T-helper 1 cell treated with Interleukin-12 subunit alpha and Interleukin-12 subunit beta and Interleukin-4 antibody, amounts not matched to agents 30 ng/mL and 1 ng/mL, for 36 hours (primary cell): ENCODE data around the gene CLASRP. TPM values are rescaled to one million over a fixed set of nuclear protein-coding genes. Genes with fewer than 3 reads are reported as not detected.

Experiments used
- intact Hi-C: fragments of 100-400 bp; cut with micrococcal nuclease; formaldehyde crosslinking; loops from one replicate; pipeline ENCODE4 v1.15.1; 2024
- total RNA-seq: library from RNA; stranded (reverse); gene quantifications from 2 replicates; pipeline ENCODE4 v1.2.3, GENCODE V29; 2022

CLASRP gene
- total RNA-seq, 1 donor from 2014 or later = 84.7 TPM

GRCh38 chr19:45079063-45079910, 40.4 kb downstream of the CLASRP start, which contains the start of gene GEMIN7:
GEMIN7 (plus strand) TSS chr19:45079260; CDS start chr19:45090115, 10,855 bp downstream.
- intact Hi-C loops = loop anchor here (1.0 to 5.0 kb wide), 4 partner anchors 8 to 77 kb away; partner anchors contain the start of gene RELB

GRCh38 chr19:45079911-45080370, 41.1 kb downstream of the CLASRP start:
- intact Hi-C loops = loop anchor here (1.0 to 5.0 kb wide), 4 partner anchors 7 to 78 kb away; partner anchors contain the start of gene RELB

DNA sequence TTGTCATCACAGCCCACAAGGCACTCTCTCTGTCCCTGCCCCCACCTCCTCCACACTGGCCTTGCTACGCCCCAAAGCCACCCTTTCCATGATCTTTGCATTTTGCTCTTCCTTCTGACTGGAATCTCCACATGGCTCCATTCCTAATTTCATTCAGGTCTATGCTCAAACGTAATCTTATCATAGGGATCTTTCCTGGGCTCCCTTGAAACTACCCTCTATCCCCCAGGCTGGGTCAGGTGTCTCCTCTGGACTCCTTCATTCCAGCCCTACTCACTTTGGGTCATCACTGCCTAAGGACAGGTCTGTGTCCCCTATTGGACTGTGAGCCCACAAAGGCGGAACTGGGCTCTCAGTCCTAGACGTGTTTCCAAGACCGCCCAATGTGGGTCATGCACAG, 43.3 kb downstream of the CLASRP start:
- intact Hi-C loops = no loop called here

- intact Hi-C loops = no loop called here
These were observed 47.6 kb downstream of the CLASRP start for GRCh38 chr19:45086480-45086879.

DNA sequence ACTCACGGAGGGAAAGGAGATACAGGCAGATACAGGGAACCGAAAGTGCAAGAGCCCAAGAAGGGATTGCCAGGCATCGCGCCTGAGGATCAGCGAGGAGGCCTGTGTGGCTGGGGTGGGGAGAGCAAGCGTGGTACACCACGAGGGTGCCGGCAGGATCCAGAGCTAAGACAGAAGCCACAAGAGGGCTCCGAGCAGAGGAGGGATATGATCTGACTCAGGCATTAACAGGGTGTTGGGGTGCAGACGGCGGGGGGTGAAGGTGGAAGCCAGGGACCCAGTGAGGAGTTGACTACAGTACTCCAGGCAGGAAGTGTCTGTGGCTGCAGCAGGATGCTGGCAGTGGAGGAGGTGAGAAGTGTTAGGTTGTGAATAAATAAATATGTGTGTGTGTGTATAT, 48.7 kb downstream of the CLASRP start:
- intact Hi-C loops = loop anchor here (1.0 kb wide), 1 partner anchor 8 kb away; the partner anchor contains the start of gene GEMIN7

DNA sequence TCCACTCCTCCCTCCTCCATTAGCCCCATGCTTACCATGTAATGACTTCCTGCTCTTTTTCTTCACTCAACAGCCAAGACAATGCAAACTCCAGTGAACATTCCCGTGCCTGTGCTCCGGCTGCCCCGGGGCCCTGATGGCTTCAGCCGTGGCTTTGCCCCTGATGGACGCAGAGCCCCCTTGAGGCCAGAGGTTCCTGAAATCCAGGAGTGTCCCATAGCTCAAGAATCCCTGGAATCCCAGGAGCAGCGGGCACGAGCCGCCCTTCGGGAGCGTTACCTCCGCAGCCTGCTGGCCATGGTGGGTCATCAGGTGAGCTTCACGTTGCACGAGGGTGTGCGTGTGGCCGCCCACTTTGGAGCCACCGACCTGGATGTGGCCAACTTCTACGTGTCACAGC, 51.2 kb downstream of the CLASRP start:
- intact Hi-C loops = loop anchor here (5.0 kb wide), 4 partner anchors 243 to 492 kb away; partner anchors contain the start of genes NECTIN2, OPA3, POLR1G and PPP1R13L

- intact Hi-C loops = loop anchor here (1.0 to 5.0 kb wide), 9 partner anchors 11 to 492 kb away; partner anchors contain the start of genes BLOC1S3, CLPTM1, GEMIN7 and NECTIN2
These were observed 51.8 kb downstream of the CLASRP start for GRCh38 chr19:45090606-45091005.

DNA sequence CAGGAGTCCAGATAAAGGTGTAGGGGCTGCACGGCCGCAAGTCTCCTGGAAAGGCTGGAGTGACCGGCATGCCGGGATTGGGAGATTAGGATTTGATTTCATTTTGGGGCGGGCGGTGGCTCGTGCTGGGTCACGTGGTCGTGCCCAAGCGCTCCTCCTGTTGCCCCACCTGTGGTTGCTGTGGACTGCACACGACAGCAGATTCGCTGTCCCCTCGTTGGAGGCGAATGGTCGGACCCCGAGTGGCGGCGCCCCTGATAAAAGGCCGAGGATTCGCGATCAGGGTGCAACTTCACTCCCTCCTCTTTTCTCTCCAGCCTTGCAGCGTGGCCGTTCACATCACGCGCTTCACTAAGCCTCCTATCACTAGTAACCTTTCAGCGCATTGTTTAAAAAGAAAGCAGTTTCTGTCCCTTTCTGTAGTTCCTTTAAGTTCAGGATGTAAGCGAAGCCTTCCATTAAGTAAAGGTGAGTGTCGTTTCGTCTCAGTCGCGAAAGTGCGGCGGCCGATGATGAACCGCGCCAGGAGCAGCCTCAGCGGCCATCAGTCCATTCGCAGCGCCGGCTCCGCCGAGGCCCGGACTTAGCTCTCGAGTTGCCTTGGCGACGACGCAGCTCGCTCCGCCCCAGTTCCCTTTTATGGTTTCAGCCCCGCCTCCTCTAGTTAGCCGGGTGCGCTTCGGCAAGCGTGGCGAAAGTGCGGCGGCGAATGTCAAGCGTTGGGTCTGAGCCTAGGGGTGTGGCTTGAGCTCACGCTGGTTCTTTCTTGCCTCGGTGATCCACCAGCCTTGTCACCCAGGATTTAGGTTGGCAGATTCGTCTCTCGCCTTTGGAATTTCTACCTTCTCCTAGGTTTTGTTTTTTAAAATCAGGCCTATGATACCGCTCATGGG, 52.4 kb downstream of the CLASRP start:
- intact Hi-C loops = loop anchor here (1.0 to 5.0 kb wide), 9 partner anchors 12 to 491 kb away; partner anchors contain the start of genes BLOC1S3, CLPTM1, GEMIN7 and NECTIN2

- intact Hi-C loops = loop anchor here (1.0 to 5.0 kb wide), 10 partner anchors 34 to 489 kb away; partner anchors contain the start of genes CLASRP, MARK4, NECTIN2 and OPA3
These were observed 54.2 kb downstream of the CLASRP start, which contains the start of gene PPP1R37 for GRCh38 chr19:45092747-45093678. PPP1R37 (plus strand) TSS chr19:45093179; CDS start chr19:45093326, 147 bp downstream.

DNA sequence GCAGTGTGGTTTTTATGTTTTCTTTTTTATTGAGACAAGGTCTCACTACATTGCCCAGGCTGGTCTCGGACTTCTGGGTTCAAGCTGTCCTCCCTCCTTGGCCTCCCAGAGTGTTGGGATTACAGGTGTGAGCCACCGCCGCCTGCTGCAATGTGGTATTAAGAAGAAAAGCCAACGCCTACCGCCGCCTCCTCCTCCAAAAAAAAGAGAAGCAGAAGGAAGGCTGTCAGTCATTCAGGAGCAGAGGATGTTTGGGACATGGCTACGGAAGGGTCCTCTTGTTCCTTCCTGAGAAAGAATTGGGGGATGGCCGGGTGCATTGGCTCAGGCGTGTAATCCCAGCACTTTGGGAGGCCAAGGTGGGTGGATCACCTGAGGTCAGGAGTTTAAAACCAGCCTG, 55.3 kb downstream of the CLASRP start:
- intact Hi-C loops = loop anchor here (5.0 kb wide), 4 partner anchors 247 to 488 kb away; partner anchors contain the start of genes NECTIN2, OPA3, POLR1G and PPP1R13L

- intact Hi-C loops = loop anchor here (5.0 kb wide), 4 partner anchors 247 to 488 kb away; partner anchors contain the start of genes NECTIN2, OPA3, POLR1G and PPP1R13L
These were observed 55.9 kb downstream of the CLASRP start for GRCh38 chr19:45094707-45095106.

DNA sequence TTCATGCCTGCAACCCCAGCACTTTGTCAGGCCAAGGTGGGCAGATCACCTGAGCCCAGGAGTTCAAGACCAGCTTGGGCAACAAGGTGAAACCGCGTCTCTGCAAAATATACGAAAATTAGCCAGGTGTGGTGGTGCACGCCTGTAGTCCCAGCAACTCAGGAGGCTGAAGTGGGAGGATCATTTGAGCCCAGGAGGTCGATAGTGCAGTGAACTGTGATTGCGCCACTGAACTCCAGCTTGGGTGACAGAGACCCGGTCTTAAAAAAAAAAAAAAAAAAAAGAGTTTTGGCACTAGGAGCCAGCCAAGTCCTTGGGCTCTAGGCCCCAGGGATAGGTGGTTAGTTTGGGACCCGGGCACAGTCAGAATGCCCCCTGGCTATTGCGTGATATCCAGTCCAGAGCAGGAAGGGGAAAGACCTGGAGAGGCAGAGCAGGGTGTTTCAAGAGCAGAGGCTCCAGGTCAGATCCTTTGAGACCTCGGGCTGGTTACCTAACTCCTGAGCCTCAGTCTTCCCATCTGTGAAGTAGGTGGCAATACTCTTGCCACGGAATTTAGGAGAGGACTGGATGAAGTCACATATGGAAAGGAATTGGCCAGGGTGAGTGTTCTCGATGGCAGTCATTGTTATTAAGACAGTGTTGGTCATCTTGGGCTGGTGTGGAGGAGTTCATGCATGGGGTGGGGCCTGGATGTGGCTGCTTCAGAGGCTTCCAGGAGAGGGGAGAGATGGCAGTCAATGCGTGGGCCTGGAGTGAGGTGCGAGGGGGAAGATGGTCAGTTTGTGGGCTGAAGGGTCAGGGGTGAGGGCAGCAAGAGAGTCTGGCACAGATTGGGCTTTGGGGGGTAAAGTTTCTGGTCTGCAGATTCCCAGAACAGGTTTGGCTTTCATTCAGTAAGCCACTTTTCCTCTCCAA, 56.9 kb downstream of the CLASRP start:
- intact Hi-C loops = no loop called here

DNA sequence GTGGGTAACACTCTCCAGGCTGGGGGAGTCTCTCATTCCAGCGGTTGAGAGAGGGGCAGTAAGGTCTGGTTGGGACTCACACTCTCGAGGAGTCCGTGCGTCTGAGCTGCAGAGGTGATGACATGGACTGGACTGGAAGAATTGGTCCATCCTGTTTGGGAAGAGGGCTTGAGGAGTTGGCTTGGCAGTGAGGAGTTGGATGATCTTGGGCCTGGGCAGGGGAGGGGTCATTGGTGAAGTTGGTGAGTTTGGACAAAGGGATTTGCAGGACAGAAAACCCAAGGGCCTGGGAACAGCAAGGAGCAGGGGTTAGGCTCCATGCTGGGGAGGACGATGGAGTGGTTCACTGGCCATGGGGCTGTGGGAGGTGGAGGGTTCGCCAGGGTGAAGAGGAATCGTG, 57.9 kb downstream of the CLASRP start:
- intact Hi-C loops = no loop called here

GRCh38 chr19:45097450-45097775, 58.6 kb downstream of the CLASRP start:
- intact Hi-C loops = no loop called here

DNA sequence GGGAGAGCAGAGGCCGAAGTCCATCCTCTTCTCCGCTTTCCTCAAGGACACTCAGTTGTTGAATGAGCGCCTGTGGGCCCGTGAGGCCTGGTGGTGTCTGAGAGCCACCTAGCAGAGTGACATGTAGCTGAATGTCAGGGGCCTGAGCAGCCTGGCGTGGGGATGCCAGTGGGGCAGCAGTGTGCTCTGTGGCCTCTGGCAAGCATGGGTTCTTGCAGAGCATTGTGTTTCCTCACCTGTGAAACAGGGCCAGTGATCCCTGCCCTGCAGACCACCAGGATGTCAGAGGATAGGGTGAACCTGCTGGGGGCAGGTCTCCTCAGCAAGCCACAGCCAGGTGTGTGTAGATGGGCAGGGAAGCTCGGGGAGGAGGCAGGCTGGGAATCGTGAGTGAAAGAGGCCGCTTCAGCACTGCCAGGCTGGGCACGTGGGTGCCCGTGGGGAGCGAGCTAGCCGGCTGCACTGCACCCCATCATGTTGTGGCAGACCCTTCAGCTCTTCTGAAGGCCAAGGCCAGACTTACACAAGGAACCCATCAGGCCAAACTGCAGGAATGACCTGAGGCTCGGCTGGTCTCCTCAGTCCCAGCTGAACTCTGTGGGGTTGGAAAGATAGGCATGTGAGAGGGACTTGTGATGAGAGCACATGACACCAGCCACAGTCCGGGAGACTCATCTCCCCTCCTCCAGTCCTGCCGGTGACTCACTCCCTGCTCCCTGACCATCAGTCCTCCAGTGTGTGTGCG, 59.1 kb downstream of the CLASRP start:
- intact Hi-C loops = no loop called here

GRCh38 chr19:45098521-45099466, 59.9 kb downstream of the CLASRP start:
- intact Hi-C loops = no loop called here
